Measurements from ENCODE around the gene IQSEC1.

DNA sequence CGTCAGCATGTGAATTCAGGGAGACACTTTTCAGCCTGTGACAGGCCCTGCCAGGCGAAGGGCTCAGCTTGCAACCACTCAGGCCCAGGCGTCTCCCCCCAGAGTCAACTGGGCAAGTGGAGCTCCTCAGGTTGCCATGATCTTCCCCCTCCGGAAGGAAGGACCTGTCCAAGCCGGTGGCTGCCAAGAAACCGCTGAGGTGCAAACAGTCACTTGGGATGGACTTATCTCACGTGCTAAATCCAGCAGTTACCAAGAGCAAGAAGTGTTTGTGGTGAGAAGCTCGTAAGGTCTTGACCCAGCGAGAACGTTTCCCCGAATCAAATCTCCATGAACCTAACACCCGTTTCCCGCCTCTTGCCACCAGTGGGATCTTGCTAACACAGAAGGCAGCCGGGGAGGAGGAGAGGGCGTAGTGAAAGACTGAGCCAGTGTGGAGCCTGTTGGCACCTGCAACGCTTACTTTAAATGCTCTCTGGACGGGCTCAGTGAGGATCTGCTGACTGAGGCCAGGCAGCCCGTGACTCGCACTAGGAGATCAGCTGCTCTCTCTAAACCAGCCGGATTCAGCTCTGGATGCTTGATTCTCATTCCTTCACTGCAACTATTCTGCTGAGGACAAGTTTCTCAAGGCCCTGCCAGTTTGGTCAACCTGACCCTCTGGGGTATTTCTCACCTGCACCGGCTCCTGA is 39.0 kb downstream of the IQSEC1 start:
- TF ChIP-seq POLR2A (IDR thresholded peaks at IDR 0.05; ENCODE audit: low read depth) (no peak), EP300 (IDR thresholded peaks at IDR 0.05) (no peak), POLR2AphosphoS5 (IDR thresholded peaks at IDR 0.05) (no peak)
- TF ChIP-seq, protein P1, sequence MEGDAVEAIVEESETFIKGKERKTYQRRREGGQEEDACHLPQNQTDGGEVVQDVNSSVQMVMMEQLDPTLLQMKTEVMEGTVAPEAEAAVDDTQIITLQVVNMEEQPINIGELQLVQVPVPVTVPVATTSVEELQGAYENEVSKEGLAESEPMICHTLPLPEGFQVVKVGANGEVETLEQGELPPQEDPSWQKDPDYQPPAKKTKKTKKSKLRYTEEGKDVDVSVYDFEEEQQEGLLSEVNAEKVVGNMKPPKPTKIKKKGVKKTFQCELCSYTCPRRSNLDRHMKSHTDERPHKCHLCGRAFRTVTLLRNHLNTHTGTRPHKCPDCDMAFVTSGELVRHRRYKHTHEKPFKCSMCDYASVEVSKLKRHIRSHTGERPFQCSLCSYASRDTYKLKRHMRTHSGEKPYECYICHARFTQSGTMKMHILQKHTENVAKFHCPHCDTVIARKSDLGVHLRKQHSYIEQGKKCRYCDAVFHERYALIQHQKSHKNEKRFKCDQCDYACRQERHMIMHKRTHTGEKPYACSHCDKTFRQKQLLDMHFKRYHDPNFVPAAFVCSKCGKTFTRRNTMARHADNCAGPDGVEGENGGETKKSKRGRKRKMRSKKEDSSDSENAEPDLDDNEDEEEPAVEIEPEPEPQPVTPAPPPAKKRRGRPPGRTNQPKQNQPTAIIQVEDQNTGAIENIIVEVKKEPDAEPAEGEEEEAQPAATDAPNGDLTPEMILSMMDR (IDR thresholded peaks at IDR 0.05), result no peak
